Measurements from ENCODE around the gene SERPIND1. TPM values are rescaled to one million over a fixed set of nuclear protein-coding genes. Genes with fewer than 3 reads are reported as not detected.

Gene SERPIND1
- total RNA-seq, 2 donors from 2014 or later: not detected

- H3K27ac ChIP-seq: no peak overlapping the region
- DNase-seq (no peak), ATAC-seq (no peak)
- no peaks in the 10 kb centered on the region for H3K27me3 ChIP-seq
- TF ChIP-seq CTCF (IDR thresholded peaks at IDR 0.05) (no peak), POLR2A (IDR thresholded peaks at IDR 0.05) (no peak)
- H3K9me3 ChIP-seq: no peaks in the 10 kb centered on the region
- peaks cover 6% of the 10 kb centered on the region for H3K4me1 ChIP-seq
- WGBS, 2 donors: 95 to 99% methylated on average over 5 of the region's 5 CpGs
- intact Hi-C loops (cut with DNase I): no loop called here
- no peak overlapping the region for H3K4me3 ChIP-seq
- peaks cover 9 to 36% of the 10 kb centered on the region in 2 donors for H3K36me3 ChIP-seq (replicated peaks in 1 of 2; ENCODE audit: insufficient read depth in 1 of 2, low read depth in 2 of 2)
Observed at GRCh38 chr22:20798218-20798617, 24.3 kb downstream of the SERPIND1 start.

DNA sequence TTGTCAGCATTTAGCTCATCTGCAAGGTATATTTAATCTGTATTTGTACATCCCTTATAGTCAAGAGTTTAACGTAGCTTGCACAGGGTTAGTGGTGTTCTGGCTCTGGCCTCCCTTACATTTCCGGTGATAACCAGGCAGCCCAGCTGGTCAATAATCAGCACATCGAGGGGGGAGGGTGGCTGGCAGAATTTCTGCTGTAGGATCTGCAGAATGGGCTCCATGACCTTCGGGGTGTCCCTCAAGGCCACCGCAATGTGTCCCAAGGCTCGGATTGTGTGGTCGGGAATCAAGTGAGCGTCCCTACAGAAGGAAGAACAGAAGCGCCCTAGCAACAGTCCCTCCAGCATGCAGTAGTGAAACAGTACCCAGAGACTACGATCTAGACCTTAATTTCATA is 25.1 kb downstream of the SERPIND1 start:
- DNase-seq (no peak), ATAC-seq (no peak)
- TF ChIP-seq POLR2A (IDR thresholded peaks at IDR 0.05) (no peak), CTCF (IDR thresholded peaks at IDR 0.05) (no peak)
- H3K36me3 ChIP-seq (replicated peaks in 1 of 2; ENCODE audit: insufficient read depth in 1 of 2, low read depth in 2 of 2): peaks cover 12 to 38% of the 10 kb centered on the region in 2 donors
- intact Hi-C loops (cut with DNase I): no loop called here
- 78 to 84% methylated on average over 9 to 10 of the region's 10 CpGs for WGBS, 2 donors
- H3K9me3 ChIP-seq: no peaks in the 10 kb centered on the region
- H3K4me1 ChIP-seq: peaks cover under 1% of the 10 kb centered on the region
- H3K27me3 ChIP-seq: no peaks in the 10 kb centered on the region
- no peak overlapping the region for H3K4me3 ChIP-seq
- H3K27ac ChIP-seq: no peak overlapping the region

GRCh38 chr22:20799449-20799848 is 25.5 kb downstream of the SERPIND1 start:
- WGBS, 2 donors: 88 to 92% methylated on average over 6 to 8 of the region's 8 CpGs
- ATAC-seq (no peak), DNase-seq (no peak)
- H3K36me3 ChIP-seq (replicated peaks in 1 of 2; ENCODE audit: insufficient read depth in 1 of 2, low read depth in 2 of 2): peaks cover 12 to 40% of the 10 kb centered on the region in 2 donors
- intact Hi-C loops (cut with DNase I): no loop called here
- TF ChIP-seq POLR2A (IDR thresholded peaks at IDR 0.05) (no peak), CTCF (IDR thresholded peaks at IDR 0.05) (no peak)
- H3K27ac ChIP-seq: no peak overlapping the region
- H3K4me1 ChIP-seq: no peaks in the 10 kb centered on the region
- no peaks in the 10 kb centered on the region for H3K9me3 ChIP-seq
- H3K27me3 ChIP-seq: no peaks in the 10 kb centered on the region
- H3K4me3 ChIP-seq: no peak overlapping the region

DNA sequence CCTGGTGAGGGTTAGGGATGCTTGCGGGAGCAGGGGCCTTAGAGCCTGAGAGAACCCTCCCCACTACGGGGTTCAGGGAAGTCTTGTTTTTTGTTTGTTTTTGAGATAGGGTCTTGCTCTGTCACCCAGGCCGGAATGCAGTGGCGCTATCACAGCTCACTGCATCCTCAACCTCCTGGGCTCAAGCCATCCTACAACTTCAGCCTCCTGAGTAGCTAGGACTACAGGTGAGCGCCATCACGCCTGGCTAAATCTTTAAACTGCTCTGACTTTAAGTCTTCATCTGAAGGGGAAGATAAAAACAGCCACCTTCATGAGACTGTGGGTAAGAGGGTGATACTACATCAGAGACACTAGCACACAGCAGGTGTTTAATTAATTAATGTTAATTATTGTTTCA is 28.5 kb downstream of the SERPIND1 start:
- no peaks in the 10 kb centered on the region for H3K4me1 ChIP-seq
- 78 to 89% methylated on average over 6 of the region's 6 CpGs for WGBS, 2 donors
- no peak overlapping the region for H3K4me3 ChIP-seq
- no peaks in the 10 kb centered on the region for H3K9me3 ChIP-seq
- TF ChIP-seq POLR2A (IDR thresholded peaks at IDR 0.05) (no peak), CTCF (IDR thresholded peaks at IDR 0.05) (no peak)
- DNase-seq: no peak
- no peaks in the 10 kb centered on the region for H3K27me3 ChIP-seq
- ATAC-seq: no peak
- intact Hi-C loops (cut with DNase I): no loop called here
- peaks cover 12 to 45% of the 10 kb centered on the region in 2 donors for H3K36me3 ChIP-seq (replicated peaks in 1 of 2; ENCODE audit: insufficient read depth in 1 of 2, low read depth in 2 of 2)
- no peak overlapping the region for H3K27ac ChIP-seq

- Histone ChIP-seq H3K9me3 (no peaks in the 10 kb centered on the region), H3K27ac (no peak overlapping the region), H3K36me3 (replicated peaks in 1 of 2; ENCODE audit: insufficient read depth in 1 of 2, low read depth in 2 of 2) (peaks cover 12 to 42% of the 10 kb centered on the region in 2 donors), H3K4me1 (no peaks in the 10 kb centered on the region), H3K4me3 (no peak overlapping the region), H3K27me3 (no peaks in the 10 kb centered on the region)
- WGBS, 2 donors: 88 to 94% methylated on average over 7 to 11 of the region's 11 CpGs
- DNase-seq (no peak), ATAC-seq (no peak)
- TF ChIP-seq CTCF (IDR thresholded peaks at IDR 0.05) (no peak), POLR2A (IDR thresholded peaks at IDR 0.05) (no peak)
- intact Hi-C loops (cut with DNase I): no loop called here
Observed at GRCh38 chr22:20802922-20803553, 29.1 kb downstream of the SERPIND1 start.
